HG03064 (cell line): ENCODE measurements around the gene CNOT4.
"Not testable (repeated sequence)": the region's sequence is repeated elsewhere in the genome, so short reads cannot be mapped to it uniquely, and the experiment has no call there.

Experiments
- ATAC-seq: cut with Tn5 transposase; IDR thresholded peaks from one replicate; pipeline ENCODE4 v1.9.1; 2021; ENCODE audit warnings: low read depth; ENCODE audit not compliant: unreplicated experiment

Gene CNOT4

DNA sequence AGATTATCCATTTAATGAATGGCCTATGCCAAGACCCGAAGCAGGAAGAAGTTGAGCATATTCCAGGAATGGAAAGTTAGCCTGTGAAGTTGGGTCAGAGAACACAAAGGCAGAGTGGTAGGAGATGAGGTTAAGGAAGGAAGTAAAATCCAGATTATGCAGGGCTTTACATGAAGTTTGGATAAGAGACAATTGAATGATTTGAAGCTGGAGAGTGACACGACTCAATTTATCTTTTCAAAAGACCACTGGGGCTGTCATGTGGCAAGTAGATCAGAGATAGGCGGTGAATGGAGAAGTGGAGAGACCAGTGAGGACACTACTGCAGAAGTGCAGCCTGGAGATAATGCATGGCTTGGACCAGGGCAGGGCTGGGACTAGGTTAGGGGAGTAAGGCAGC is 7.2 kb upstream of the CNOT4 start:
- ATAC-seq: no peak

DNA sequence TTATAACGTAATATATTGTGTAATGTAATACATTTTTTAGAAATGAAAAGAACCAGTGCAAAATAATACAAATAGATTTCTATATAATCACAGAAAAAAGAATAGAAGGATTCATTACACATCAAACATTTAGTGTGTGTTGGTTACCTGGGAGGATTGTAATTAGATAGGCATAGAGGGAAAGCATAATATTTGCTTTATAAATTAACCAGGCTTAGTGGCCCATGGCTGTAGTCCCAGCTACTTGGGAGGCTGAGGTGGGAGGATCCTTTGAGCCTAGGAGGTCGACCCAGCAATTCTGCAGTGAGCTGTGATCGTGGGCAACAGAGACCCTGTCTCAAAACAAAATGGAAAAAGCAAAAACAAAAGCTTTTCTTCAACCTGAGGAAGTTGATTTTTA is 5.0 kb upstream of the CNOT4 start:
- no peak for ATAC-seq

DNA sequence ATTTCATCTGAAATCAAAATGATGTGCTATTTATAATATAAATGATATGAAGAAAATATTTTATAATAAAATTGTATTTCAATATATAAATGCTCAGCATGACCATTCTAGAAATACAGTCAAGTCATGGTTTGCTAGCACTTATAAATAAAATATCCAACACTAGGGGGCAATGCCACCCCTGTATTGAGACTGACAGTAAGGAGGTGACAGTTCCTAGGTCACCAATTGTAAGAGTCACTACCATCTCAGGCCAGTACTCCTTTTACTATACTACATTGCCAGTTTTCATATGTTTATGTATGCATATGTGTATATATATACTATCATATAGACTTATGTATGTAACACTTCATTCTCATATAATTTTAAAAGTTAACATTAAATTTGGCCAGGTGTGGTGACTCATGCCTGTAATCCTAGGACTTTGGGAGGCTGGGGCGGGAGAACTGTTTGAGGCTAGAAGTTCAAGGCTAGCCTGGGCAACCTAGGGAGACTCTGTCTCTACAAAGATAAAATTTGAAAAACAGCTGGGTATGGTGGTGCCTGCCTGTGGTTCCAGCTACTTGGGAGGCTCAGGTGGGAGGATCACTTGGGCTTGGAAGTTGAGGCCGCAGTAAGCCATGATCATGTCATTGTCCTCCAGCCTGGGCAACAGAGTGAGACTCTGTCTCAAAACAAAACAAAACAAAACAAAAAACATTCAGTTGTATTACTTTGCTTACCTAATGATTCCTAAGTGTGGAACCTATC is 2.4 kb upstream of the CNOT4 start:
- ATAC-seq: peak; percentile 36

DNA sequence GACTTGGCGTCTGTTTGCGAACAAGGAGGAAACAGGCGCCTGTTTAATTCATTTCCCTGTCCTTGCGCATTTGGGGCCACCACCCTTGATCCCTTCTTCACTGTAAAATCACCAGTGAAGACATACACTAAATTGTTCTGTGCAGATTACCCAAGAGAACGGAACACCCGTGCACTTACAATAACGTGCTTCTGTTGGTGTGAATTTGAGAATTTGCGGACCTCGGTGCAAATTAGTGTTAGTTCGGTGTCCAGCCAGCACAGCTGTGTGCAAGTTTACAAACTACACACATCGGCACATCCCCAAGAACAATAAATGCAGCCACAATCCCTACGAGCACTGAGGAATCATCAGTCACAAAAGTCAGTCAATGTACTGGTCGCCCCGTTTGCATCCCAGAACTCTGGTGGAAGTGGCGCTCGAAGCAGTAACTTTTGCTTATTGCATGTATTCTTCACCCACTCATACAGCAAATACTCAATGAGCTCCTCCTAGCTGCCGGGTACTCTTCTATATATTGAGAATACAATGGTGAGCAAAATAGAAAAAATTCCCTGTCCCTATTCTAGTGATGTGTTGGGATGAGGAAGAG is 786 bp upstream of the CNOT4 start:
- ATAC-seq: no peak

DNA sequence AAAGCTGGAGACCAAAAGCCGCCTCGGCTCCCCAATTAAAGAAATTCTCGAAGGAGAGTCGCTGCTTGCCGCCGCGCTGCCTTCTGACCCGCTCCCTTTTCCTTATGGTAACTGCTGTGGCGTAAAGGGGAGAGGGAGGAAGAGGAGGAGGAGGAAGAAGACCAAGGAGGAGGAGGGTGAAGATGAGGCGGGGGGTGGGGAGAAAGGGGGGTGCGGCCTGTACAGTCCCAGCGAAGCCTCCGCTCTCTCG is 388 bp downstream of the CNOT4 start:
- ATAC-seq: no peak

DNA sequence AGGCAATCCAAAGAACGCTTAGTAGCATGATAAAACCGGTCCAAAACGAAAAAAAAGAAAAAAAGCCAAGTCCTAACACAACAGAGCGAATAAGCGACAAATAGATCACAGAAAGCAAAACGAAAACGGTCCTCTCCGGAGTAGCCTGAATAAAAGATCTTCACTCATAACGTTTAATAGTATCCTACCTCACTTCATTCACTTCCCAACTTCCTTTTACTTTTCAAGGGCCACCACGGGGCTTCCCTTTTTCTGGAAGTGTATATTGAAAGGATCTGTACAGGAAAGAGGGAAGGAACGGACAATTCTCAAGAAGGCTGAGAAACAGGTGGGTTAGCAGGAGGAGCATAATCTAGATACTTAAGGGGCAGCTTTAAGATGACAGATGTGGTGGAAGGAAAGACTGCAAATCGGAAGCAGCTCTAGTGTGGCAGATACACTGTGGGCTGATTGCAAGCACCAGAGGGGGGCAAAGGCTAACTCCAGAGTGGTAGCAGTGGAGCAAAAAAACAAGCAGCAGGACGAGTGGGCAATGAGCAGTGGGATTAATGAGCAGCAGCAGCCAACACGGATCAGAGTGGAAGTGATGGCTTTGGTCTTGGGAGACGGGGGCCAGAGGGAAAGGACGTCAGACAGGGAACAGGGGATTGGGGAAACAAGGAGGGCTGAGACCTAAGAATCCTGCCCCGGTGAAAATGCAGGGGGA is 866 bp downstream of the CNOT4 start:
- ATAC-seq: no peak

DNA sequence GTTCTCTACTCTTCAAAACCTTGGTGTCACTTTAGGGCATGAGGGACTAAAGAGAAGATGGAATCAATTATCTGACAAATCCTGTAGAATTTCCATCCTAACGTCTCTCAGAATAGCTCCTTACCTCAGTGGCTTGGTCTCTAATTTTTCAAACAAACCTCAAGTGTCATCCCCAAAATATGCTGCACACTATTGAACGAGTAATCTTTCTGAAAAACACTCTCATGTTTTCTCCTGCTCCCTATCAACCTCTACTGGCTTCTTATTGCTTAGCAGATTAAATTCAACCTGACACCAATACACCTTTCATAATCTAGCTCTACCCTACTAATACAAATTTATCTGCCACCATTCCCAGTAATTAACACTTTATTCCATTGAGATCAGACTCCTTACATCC is 8.5 kb downstream of the CNOT4 start:
- ATAC-seq: no peak

DNA sequence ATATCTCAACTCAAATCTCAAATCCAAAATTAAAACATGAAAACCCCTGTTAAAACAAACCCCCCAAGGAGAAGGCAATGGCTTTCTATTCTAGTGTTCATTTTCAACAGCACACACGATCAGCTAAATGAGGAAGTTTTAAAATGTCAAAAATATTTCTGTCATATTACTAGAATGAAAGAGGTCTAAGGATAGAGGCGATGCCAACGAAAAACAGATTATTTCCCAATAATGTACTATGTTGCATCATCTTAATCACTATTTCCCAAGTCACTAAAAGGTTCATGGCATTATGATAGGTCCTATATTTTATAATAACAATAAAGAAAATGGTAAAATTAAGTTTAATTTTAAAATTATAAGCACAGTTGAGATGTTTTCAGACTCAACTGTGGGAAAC is 10.1 kb downstream of the CNOT4 start:
- no peak for ATAC-seq

DNA sequence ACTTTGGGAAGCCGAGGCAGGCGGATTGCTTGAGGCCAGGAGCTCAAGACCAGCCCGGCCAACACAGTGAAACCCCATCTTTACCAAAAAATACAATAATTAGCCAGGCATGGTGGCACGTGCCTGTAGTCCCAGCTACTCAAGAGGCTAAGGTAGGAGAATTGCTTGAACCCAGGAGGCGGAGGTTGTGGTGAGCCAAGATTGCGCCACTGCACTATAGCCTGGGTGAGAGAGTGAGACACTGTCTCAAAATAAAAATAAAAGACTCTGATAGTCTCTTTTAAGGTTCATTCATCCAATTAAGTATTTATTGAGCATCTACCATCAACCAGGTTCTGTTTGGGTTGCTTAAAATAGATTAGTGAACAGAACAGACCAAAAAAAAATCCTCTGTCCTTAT is 12.7 kb downstream of the CNOT4 start:
- not testable (repeated sequence) for ATAC-seq

DNA sequence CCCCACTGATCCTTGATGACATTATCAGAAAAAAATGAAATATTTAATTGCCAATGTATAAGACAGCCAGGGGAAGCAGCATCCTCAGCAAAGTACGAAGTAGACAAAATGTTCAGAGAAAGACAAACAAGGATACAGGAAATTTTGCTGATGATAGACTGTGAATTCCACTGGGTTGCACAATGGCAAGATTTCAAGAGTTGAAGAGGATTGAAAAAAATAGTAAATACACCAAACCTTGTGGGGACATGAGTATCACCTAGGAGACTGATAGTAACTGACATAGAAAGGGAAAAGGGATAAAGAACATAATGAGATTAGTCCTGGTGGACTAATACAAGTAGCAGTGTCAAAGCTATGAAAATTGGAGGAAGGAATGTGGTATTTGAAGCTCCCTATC is 16.5 kb downstream of the CNOT4 start:
- no peak for ATAC-seq

DNA sequence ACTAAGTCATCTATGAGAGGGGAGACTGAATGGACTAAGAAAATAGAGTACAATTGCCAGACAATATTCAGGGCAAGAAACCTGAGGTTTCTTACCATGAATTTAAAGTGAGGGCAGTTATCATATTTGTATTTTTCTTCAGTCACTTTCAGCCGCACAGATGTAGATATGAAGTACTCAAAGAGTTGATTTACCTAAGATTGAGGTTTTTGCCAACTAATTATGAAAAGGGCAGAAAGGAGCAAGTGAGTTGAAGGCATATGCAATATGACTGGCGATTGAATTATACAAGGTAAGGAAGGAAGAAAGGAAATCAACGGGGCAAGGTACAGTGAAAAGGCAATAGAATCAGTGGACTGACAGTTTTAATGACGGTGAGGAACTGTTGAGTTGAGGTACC is 17.8 kb downstream of the CNOT4 start:
- ATAC-seq: no peak

DNA sequence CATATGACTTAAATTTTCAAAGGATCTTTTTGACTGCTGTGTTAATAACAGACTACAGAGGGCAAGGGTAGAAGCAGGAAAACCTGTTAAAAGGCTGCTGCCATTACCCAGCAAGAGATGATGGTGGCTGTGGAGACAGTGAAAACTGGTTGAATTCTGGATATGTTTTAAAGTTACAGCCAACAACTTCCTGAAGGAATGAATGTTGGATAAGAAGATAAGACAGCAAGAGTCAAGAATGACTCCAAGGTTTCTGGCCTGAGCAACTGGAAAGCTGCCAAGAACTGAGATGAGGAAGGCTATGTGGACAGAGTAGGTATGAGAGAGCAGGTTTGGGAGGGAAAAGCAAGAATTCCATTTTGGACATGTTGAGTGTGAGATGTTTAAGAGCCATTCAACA is 19.1 kb downstream of the CNOT4 start:
- no peak for ATAC-seq

DNA sequence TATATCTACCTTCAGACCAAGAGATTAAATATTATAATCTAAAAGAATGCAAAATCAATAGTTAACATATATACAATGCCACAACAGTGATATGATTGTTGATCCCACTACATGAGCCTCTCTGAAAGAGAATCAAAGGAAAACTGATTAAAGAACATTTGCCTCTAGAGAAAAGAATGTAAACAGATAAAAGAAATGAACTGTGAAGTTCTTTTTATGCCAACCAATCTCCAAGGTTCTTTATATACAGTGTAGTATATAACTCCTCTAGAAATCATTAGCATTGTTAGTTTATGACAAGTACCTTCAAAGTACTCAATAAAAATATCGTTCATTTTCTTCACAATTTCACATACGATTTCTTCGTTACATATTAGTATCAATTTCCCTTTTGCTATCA is 20.1 kb downstream of the CNOT4 start:
- no peak for ATAC-seq

DNA sequence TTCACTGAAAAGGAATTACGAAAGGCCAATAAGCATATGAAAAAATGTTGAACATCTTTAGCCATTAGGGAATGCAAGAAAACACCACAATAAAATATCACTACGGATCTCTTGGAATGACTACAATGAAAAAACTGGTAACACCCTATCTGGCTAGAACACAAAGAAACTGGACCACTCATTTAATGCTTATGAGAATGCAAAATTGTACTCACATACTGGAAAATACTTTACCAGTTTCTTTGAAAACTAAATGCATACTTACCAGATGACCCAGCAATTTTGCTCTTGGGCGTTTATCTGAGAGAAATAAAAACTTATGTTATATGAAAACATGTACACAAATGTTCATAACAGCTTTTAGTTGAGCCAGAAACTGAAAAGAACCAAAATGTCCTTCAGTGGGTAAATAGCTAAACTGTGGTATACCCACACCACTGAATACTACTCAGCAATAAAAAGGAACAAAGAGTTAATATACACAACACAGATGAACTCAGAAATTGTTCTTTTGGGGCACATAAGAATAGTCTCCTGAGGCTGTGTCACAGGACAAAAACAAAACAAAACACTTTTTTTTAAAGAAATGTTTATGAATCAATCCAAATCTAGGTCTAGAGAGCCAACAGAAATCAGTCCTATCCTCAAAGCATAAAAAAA is 23.5 kb downstream of the CNOT4 start:
- no peak for ATAC-seq

DNA sequence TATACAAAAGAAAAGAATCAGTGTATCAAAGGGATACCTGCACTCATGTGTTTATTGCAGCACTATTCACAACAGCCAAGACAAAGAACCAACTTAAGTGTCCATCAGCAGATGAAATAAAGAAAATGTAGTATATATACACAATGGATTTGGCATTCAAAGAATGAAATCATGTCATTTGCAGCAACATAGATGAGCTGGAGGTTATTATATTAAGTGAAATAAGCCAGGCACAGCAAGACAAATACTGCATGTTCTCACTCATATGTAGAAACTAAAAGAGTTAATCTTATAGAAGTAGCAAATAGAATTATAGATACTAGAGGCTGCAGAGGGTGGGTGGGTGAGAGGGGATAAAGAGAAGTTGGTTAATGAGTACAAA is 28.3 kb downstream of the CNOT4 start:
- ATAC-seq: no peak

DNA sequence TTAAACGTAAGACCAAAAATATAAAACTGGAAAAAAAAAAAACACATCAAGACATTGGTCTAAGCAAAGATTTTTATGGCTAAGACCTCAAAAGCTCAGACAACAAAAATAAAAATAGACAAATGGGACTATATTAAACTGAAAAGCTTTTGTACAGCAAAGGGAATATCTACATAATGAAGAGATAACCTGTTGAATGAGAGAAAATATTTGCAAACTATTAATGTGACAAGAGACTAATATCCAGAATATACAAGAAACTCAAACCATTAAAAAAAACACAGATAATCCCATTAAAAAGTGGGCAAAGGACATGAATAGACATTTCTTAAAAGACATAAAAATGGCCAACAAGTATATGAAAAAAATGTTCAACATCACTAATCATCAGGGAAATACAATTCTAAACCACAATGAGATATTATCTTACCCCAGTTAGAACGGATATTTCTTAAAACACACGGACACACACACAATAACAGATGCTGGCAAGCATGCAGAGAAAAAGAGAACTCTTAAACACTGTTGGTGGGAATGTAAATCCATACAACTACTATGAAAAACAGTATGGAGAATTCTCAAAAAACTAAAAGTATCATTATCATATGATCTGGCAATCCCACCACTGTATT is 28.8 kb downstream of the CNOT4 start:
- no peak for ATAC-seq

DNA sequence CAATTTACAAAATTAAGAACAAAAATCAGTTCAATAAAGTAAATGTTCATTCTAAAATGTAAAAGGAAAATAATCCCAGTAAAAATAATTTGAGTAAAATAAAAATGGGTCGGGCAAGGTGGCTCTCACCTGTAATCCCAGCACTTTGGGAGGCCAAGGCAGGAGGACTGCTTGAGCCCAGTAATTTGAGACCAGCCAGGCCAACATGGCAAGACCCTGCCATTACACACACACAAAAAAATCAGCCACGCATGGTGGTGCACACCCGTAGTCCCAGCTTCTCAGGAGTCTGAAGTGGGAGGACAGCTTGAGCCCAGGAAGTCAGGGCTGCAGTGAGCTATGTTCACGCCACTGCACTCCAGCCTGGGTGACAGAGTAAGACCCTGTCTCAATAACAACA is 34.4 kb downstream of the CNOT4 start:
- no peak for ATAC-seq

DNA sequence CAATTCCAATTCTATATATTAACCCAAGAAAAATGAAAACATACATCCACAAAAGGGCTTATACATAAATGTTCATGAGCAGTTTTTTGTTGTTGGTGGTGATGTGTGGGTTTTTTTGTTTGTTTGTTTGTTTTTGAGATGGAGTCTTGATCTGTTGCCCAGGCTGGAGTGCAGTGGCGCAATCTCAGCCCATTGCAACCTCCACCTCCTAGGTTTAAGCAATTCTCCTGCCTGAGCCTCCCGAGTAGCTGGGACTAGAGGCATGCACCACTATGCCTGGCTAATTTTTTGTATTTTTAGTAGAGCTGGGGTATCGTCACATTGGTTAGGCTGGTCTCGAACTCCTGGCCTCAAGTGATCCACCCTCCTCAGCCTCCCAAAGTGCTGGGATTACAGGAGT is 40.2 kb downstream of the CNOT4 start:
- ATAC-seq: not testable (repeated sequence)

DNA sequence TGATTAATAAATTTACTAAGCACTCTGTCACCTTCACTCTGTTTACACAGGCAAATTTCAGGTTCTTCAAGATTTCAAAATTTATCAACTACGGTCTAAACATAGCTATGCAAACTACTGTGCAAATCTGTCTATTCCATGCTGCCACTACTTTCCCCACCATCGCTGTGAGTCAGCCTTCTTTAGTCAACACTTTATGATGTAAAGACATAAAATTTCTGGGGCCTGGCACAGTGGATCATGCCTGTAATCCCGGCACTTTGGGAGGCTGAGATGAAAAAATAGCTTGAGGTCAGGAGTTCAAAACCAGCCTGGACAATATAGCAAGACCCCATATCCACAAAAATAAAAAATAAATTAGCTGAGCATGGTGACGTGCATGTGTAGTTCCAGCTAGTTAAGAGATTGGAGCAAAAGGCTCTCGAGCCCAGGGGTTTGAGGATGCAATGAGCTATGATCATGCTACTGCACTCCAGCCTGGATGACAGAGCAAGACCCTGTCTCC is 42.6 kb downstream of the CNOT4 start:
- ATAC-seq: no peak

DNA sequence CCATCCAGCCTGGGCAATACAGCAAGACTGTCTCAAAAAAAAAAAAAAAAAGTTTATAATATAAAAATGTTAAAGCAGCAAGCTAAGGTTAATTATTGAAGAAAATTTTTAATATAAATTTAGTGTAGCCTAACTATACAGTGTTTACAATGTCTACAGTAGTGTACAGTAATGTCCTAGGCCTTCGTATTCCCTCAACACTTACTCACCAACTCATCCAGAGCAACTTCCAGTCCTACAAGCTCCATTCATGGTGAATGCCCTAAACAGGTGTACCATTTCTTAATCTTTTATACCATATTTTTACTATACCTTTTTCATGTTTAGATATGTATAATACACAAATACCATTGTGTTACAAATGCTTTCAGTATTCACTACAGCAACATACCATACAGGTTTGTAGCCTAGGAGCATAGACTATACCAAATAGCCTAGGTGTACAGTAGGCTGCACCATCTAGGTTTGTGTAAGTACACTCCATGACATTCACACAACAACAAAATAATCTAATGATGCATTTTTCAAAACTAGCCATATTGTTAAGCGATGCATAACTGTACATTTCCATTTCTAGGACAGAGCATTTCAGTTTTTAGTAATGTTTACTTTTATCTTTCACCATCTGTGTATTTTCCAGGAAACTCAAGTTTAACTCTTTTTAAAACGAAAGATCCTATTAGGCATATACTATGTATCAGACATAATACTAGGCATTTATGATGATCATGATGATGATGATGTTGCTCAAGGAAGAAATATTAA is 43.3 kb downstream of the CNOT4 start:
- no peak for ATAC-seq
